Raji (cell line): Measurements from ENCODE around the gene CEACAM3.

Source experiments
- POLR2A ChIP-seq: IDR thresholded peaks from 2 replicates; pipeline ENCODE4 v1.6.1; 2011; ENCODE audit warnings: low read depth, low read length, control low read depth; ENCODE audit not compliant: insufficient read depth

CEACAM3 gene

GRCh38 chr19:41796362-41796761 is at the start of gene CEACAM3:
CEACAM3 (plus strand) TSS chr19:41796587; CDS start chr19:41796678, 91 bp downstream.
- no peak for TF ChIP-seq POLR2A

GRCh38 chr19:41746593-41747227 is 49.7 kb upstream of the CEACAM3 start:
- no peak for TF ChIP-seq POLR2A

- TF ChIP-seq POLR2A: no peak
Measured at GRCh38 chr19:41748012-41748411, 48.4 kb upstream of the CEACAM3 start.

- no peak for TF ChIP-seq POLR2A
Measured at GRCh38 chr19:41753159-41753558, 43.2 kb upstream of the CEACAM3 start.

GRCh38 chr19:41753936-41754529 is 42.4 kb upstream of the CEACAM3 start:
- no peak for TF ChIP-seq POLR2A

GRCh38 chr19:41755328-41755913 is 41.0 kb upstream of the CEACAM3 start, which contains the start of gene CEACAM6:
CEACAM6 (plus strand) TSS chr19:41755530; CDS start chr19:41755639, 109 bp downstream.
- no peak for TF ChIP-seq POLR2A

DNA sequence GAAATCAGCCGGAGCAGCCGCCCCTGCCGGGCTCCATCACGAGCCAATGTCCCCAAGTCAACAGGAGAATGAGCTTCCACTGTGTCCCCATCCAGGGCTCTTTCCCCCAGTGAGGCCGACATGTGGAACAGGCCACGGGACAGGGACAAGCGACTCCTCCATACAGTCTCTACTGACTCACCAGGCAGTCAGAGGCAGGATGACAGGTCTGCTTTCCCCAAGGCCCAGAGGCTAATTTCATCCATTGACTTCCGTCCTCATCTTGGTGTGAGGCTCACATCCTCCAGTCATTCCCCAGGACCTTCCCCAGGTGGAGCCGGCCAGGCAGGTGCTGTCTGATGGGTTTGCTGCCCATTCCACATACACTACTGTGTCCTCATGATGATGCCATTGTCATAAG is 37.5 kb upstream of the CEACAM3 start:
- TF ChIP-seq POLR2A: no peak

GRCh38 chr19:41767115-41767514 is 29.3 kb upstream of the CEACAM3 start:
- TF ChIP-seq POLR2A: no peak

GRCh38 chr19:41769608-41770007 is 26.8 kb upstream of the CEACAM3 start:
- no peak for TF ChIP-seq POLR2A

- no peak for TF ChIP-seq POLR2A
Measured at GRCh38 chr19:41771410-41771809, 25.0 kb upstream of the CEACAM3 start.

- no peak for TF ChIP-seq POLR2A
Measured at GRCh38 chr19:41774515-41774980, 21.8 kb upstream of the CEACAM3 start.

DNA sequence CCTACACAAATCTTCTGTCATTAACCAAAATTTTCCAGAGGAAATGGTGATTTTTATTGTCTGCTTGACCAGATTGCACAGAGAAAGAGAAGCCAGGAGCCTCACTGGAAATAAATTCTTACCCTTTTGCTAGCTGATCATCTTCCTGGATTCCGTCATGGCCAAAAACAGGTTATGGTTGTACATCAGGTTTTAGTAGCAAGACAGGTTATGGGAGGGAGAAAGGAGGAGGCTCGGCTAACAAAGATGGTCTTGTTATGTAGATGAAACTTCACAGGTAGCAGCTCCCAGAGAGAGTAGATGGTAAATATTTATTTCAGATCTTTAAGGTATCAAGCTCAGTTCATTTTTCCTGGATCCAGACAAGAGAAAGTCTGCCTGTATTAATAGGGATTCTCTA is 19.7 kb upstream of the CEACAM3 start:
- no peak for TF ChIP-seq POLR2A

- no peak for TF ChIP-seq POLR2A
Measured at GRCh38 chr19:41783612-41784011, 12.8 kb upstream of the CEACAM3 start.

DNA sequence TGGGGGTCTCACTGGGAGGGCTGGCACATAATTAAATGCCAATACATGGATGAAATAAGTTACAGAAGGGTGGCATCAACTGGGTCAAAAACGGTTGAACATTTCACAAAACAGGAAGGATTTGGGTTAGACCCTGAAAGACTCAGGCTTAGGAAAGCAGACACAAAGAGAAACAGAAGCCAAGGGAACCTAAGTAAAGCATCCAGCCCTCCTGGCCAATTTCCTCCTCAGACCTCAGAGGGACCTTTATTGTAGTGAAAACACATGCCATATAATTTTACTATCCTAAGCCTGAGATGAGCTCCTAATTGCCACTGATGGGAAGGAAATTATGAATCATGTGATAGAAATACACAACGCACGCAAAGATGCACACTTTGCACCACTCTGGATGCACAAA is 12.1 kb upstream of the CEACAM3 start:
- no peak for TF ChIP-seq POLR2A

DNA sequence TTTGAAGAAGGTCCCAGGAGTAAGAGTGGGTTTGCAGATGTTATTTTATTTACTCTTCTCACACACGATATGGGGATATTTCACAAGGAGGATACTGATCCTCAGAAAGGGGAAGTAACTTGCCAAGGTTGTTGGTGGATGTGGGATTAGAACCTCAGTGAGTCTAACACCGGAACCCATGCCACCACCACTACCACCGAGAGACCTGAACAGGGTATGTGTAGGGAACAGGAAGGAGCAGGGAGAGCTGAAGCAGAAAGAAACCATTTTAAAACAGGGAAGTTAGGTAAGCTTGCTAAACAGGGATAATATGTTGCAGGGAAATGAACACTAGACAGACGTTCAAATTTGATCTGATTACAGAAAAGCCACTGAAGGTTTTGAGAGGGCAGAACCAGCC is 11.6 kb upstream of the CEACAM3 start:
- no peak for TF ChIP-seq POLR2A

DNA sequence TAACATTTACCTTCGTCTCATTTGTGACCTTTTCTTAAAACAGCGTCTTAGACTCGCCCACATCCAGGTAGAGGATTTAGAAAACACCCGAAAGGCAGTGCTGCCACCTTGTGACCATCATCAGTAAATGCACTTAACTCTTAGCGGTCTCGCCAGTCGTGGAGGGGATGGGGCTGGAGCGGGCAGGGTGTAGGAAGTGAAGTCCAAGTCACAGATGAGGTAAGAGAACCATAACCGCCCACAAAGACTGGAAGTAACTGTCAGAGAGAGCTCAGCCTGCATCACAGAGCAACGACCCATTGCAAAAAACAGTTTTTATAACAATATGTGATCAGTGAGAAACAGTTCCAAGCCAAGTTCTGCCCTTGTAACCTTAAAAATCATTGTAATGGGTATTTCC is 10.7 kb upstream of the CEACAM3 start:
- TF ChIP-seq POLR2A: no peak

DNA sequence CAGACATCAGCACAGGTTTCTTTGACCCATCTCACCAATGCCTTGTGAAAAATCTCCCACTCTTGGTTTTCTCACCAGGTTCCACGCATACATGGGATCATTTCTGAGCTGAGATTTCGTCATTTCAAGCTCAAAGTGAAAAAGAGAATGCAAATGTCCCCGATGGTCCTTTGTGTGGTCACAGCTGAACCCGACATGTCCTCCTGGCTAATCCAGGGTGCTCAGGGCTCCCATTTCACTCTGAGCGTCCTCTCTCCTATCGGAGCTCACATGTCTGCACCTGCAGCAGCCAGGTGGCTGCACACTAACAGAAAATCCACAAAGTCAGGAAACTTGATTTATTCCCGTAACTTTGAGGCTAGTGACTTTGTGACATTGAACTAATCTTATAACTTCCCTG is 9.3 kb upstream of the CEACAM3 start:
- TF ChIP-seq POLR2A: no peak
